Renal cortex interstitium (tissue), 11 donors: ENCODE data around the gene GPR173. TPM values are rescaled to one million over a fixed set of nuclear protein-coding genes. Genes with fewer than 3 reads are reported as not detected.

Source experiments
- DNase-seq, 11 donors: peaks; one replicate each; pipeline ENCODE4 v3.0.0-alpha.2; 2013; ENCODE audit warnings: low read depth in 9 of 11, low spot score in 4 of 11; ENCODE audit errors: extremely low read depth in 1 of 11
- polyA plus RNA-seq, 3 donors: library from polyadenylated mRNA; unstranded; fragments of 120-200 nt; gene quantifications; one replicate each; pipeline ENCODE4 v1.2.1, GENCODE V29; 2013; ENCODE audit not compliant: insufficient read length in 3 of 3

Gene GPR173
- polyA plus RNA-seq, 3 donors, result 15.6 to 25.9 (median 16.1) TPM

DNA sequence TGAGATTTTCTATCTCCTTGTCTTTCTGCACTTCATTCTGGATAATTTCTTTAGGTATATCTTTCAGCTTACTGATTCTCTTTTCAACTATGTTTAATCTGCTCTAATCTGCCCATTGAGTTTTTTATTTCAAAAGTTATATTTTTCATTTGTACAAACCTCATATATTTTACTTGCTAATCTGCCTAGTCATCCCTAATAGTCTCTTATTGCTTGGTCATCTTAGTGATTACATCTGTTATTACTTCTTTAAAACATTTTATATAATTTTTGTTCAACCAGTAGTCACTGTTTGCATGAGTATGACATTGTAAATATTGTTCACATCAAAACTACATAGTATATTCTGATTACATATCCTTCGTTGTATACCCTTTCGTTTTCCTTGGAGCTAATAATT is 77.8 kb downstream of the GPR173 start:
- DNase-seq, result no peak

DNA sequence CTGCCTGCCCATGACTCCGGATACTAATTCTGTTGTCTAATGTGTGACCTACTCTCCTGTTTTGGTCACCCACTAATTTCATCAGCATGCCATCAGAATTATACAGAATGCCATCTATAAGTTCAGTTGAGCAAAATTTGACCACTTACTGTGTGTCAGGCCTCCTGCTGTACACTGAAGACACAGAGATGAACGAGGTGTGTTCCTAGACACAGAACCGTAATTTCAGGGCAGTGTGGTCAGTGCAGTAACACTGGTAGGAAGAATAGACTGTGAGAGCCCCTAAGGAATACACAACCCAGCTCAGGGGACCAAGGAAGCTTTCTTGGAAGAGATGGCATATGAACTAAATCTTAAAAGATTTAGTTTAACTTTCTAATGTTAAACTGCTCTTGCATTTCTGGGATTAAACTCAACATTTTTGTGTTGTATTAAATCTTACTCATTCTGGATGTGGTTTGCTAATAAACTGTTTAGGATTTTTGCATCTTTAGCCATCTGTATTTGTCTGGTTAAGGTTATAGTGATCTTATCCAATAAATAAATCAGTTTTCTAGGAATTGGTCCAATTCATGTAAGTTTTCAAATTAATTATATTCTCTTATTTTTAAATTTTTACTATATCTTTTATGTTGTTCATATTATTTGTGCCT is 79.6 kb downstream of the GPR173 start:
- DNase-seq, result no peak

Other genes with a start within 250 kb of the GPR173 start
- not detected for gene XAGE5, start 237.5 kb upstream of the GPR173 start, polyA plus RNA-seq
- gene XAGE3, start 180.7 kb upstream of the GPR173 start, polyA plus RNA-seq, result not detected
- 10 to 100 TPM; 13.9 to 22.9 (median 18.2) TPM for gene FAM156B, start 151.5 kb upstream of the GPR173 start, polyA plus RNA-seq
- 10 to 100 TPM; 23.9 to 44.3 (median 27.6) TPM for gene FAM156A, start 90.3 kb upstream of the GPR173 start, polyA plus RNA-seq
- gene TSPYL2, start 33.6 kb downstream of the GPR173 start, polyA plus RNA-seq, result 10 to 100 TPM; 30.0 to 39.3 (median 33.4) TPM
- gene KANTR, start 45.4 kb downstream of the GPR173 start, polyA plus RNA-seq, result 10 to 100 TPM; 11.9 to 17.2 (median 14.2) TPM
- gene KDM5C, start 176.4 kb downstream of the GPR173 start, polyA plus RNA-seq, result 100 to 1,000 TPM in 1 of 3 donors, 10 to 100 TPM in 2; 72.0 to 105 (median 78.0) TPM
- 10 to 100 TPM; 12.9 to 21.1 (median 15.3) TPM for gene IQSEC2, start 232.8 kb downstream of the GPR173 start, polyA plus RNA-seq